A549 treated with AZD9567 at 1 μM for 4 hours (cell line): ENCODE data around the gene NYAP2. TPM values are rescaled to one million over a fixed set of nuclear protein-coding genes. Genes with fewer than 3 reads are reported as not detected.

ENCODE experiments used
- total RNA-seq: library from RNA; stranded (reverse); fragments of 200-300 nt; extraction: Qiagen RNA extraction; gene quantifications from 5 replicates; pipeline ENCODE4 v1.2.3, GENCODE V29; 2022; ENCODE audit not compliant: insufficient read depth

NYAP2 gene
- total RNA-seq: not detected in 5 replicates

DNA sequence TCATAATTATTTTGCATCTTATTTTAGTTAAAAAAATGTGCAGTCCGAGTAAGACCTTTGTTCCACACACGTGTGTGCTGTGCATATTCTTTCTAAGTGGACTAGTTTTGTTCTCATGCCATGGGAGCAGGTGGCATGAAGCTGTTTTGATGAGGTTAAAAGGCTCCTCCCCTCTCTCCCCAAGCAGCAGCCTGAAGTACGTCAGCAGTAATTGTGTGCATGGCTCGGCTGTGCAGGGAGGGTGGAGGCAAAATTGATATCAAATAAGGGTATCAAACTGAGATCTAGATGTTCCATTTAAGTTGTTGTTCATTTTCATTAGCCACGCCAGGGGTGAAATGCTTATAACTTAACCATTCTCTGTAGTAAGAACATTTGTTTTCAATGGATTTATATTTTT, at the start of gene NYAP2:
Gene NYAP2, plus strand, starts transcription at position 207 of the 400 bp plus-strand sequence. CDS start 9,171 bp downstream, outside the sequence.

